ENCODE measurements around the gene PIK3R2.
"Not testable (repeated sequence)": the region's sequence is repeated elsewhere in the genome, so short reads cannot be mapped to it uniquely, and the experiment has no call there.

The PIK3R2 gene

GRCh38 chr19:18157465-18158063 is 4.6 kb downstream of the PIK3R2 start:
- no peak overlapping the region for H3K4me3 ChIP-seq (ENCODE audit: low read depth, low read length)
- no peak for TF ChIP-seq CTCF (conservative IDR thresholded peaks at IDR 0.05; ENCODE audit: low read depth, low read length)
- no peak for DNase-seq (ENCODE audit: low read depth)

GRCh38 chr19:18158467-18158866 is 5.5 kb downstream of the PIK3R2 start:
- no peak for TF ChIP-seq CTCF (conservative IDR thresholded peaks at IDR 0.05; ENCODE audit: low read depth, low read length)
- no peak overlapping the region for H3K4me3 ChIP-seq (ENCODE audit: low read depth, low read length)
- no peak for DNase-seq (ENCODE audit: low read depth)

GRCh38 chr19:18159059-18159616 is 6.2 kb downstream of the PIK3R2 start:
- DNase-seq (ENCODE audit: low read depth); H3K4me3 ChIP-seq (ENCODE audit: low read depth, low read length): not testable (repeated sequence)

- H3K4me3 ChIP-seq (ENCODE audit: low read depth, low read length) = no peak overlapping the region
Measured at GRCh38 chr19:18159810-18160209, 6.8 kb downstream of the PIK3R2 start.

GRCh38 chr19:18160493-18160970 is 7.6 kb downstream of the PIK3R2 start:
- H3K4me3 ChIP-seq (ENCODE audit: low read depth, low read length) = no peak overlapping the region
- TF ChIP-seq CTCF (conservative IDR thresholded peaks at IDR 0.05; ENCODE audit: low read depth, low read length) = no peak
- DNase-seq (ENCODE audit: low read depth) = no peak

More at GRCh38 chr19:18159810-18160209, 6.8 kb downstream of the PIK3R2 start:
- TF ChIP-seq CTCF (conservative IDR thresholded peaks at IDR 0.05; ENCODE audit: low read depth, low read length) = no peak
- no peak for DNase-seq (ENCODE audit: low read depth)

- peak; percentile 40 for TF ChIP-seq CTCF (conservative IDR thresholded peaks at IDR 0.05; ENCODE audit: low read depth, low read length)
Measured at GRCh38 chr19:18160971-18161635, 8.1 kb downstream of the PIK3R2 start.

GRCh38 chr19:18161636-18162002 is 8.7 kb downstream of the PIK3R2 start:
- DNase-seq (ENCODE audit: low read depth) = no peak
- H3K4me3 ChIP-seq (ENCODE audit: low read depth, low read length) = peak overlapping the region; percentile 43
- TF ChIP-seq CTCF (conservative IDR thresholded peaks at IDR 0.05; ENCODE audit: low read depth, low read length) = no peak

More at GRCh38 chr19:18160971-18161635, 8.1 kb downstream of the PIK3R2 start:
- H3K4me3 ChIP-seq (ENCODE audit: low read depth, low read length) = peak overlapping the region; percentile 43
- peak; percentile 53 for DNase-seq (ENCODE audit: low read depth)
